AG20443 (cell line): Measurements from ENCODE around the gene UCP3.

Experiments used
- DNase-seq: peaks from one replicate; pipeline ENCODE4 v3.0.0; 2012; ENCODE audit warnings: low spot score, mixed read lengths

UCP3 gene

GRCh38 chr11:74018331-74019005 lies 9.6 kb upstream of the UCP3 start:
- DNase-seq: peak; percentile 91

- no peak for DNase-seq
Observed at GRCh38 chr11:74017631-74018030, 8.7 kb upstream of the UCP3 start.

GRCh38 chr11:74015919-74016684 lies 7.2 kb upstream of the UCP3 start:
- DNase-seq: no peak

GRCh38 chr11:74014880-74015279 lies 6.0 kb upstream of the UCP3 start:
- DNase-seq: no peak

GRCh38 chr11:74013141-74013540 lies 4.3 kb upstream of the UCP3 start:
- no peak for DNase-seq

GRCh38 chr11:74012074-74012809 lies 3.4 kb upstream of the UCP3 start:
- no peak for DNase-seq

GRCh38 chr11:74011360-74012073 lies 2.6 kb upstream of the UCP3 start:
- no peak for DNase-seq

GRCh38 chr11:74010306-74011300 lies 1.7 kb upstream of the UCP3 start:
- DNase-seq: no peak

- no peak for DNase-seq
Observed at GRCh38 chr11:74009675-74010305, 905 bp upstream of the UCP3 start.

- no peak for DNase-seq
Observed at GRCh38 chr11:74009230-74009547, 304 bp upstream of the UCP3 start.

GRCh38 chr11:74007691-74008372 lies 1.1 kb downstream of the UCP3 start:
- DNase-seq: no peak

- no peak for DNase-seq
Observed at GRCh38 chr11:74006743-74007304, 2.1 kb downstream of the UCP3 start.

- DNase-seq: no peak
Observed at GRCh38 chr11:74005721-74006517, 3.0 kb downstream of the UCP3 start.

- DNase-seq: no peak
Observed at GRCh38 chr11:74004759-74005615, 3.9 kb downstream of the UCP3 start.

- no peak for DNase-seq
Observed at GRCh38 chr11:74004046-74004695, 4.7 kb downstream of the UCP3 start.

GRCh38 chr11:74002832-74003231 lies 6.1 kb downstream of the UCP3 start:
- no peak for DNase-seq

GRCh38 chr11:74001822-74002286 lies 7.0 kb downstream of the UCP3 start:
- DNase-seq: no peak
